Trophoblast cell (in vitro differentiated cells and primary cell): ENCODE measurements around the gene RXFP2.

Source experiments
- DNase-seq, 2 donors: peaks; one replicate each; pipeline ENCODE4 v3.0.0-alpha.2; 2016
- H2AFZ ChIP-seq: 2 replicates; pipeline ENCODE4 v1.6.1; 2013; ENCODE audit warnings: low read length, moderate library complexity, mild to moderate bottlenecking; ENCODE audit not compliant: insufficient read depth, poor library complexity
- H2AK5ac ChIP-seq: 2 replicates; pipeline ENCODE4 v1.6.1; 2013; ENCODE audit warnings: mild to moderate bottlenecking, low read length
- H2BK120ac ChIP-seq: 2 replicates; pipeline ENCODE4 v1.6.1; 2013; ENCODE audit warnings: low read length, mild to moderate bottlenecking, moderate library complexity; ENCODE audit not compliant: insufficient read depth, poor library complexity
- H2BK12ac ChIP-seq: 2 replicates; pipeline ENCODE4 v1.6.1; 2013; ENCODE audit warnings: mild to moderate bottlenecking, low read length, moderate library complexity
- H2BK5ac ChIP-seq: 2 replicates; pipeline ENCODE4 v1.6.1; 2013; ENCODE audit warnings: low read length, low read depth, moderate library complexity, mild to moderate bottlenecking; ENCODE audit not compliant: poor library complexity
- H3K14ac ChIP-seq: 2 replicates; pipeline ENCODE4 v1.6.1; 2013; ENCODE audit warnings: mild to moderate bottlenecking, low read length
- H3K18ac ChIP-seq: 2 replicates; pipeline ENCODE4 v1.6.1; 2013; ENCODE audit warnings: mild to moderate bottlenecking, low read length
- H3K23ac ChIP-seq: 2 replicates; pipeline ENCODE4 v1.6.1; 2013; ENCODE audit warnings: low read length
- H3K27ac ChIP-seq: 2 replicates; pipeline ENCODE4 v1.5.1; 2013; ENCODE audit warnings: low read depth, mild to moderate bottlenecking, inconsistent platforms, low read length, moderate library complexity
- H3K27me3 ChIP-seq: 2 replicates; pipeline ENCODE4 v1.6.1; 2013; ENCODE audit warnings: inconsistent platforms, mild to moderate bottlenecking, low read length, moderate library complexity; ENCODE audit not compliant: insufficient read depth
- H3K36me3 ChIP-seq, 2 experiments: 1 replicate in 1 of 2; 2 replicates in 1 of 2; pipeline ENCODE4 v1.6.1; 2013; ENCODE audit warnings: low read length in 2 of 2, mild to moderate bottlenecking in 2 of 2, moderate library complexity in 1 of 2; ENCODE audit not compliant: insufficient read depth in 2 of 2, control insufficient read depth in 1 of 2
- H3K4ac ChIP-seq: 2 replicates; pipeline ENCODE4 v1.6.1; 2013; ENCODE audit warnings: low read depth, mild to moderate bottlenecking, low read length, moderate library complexity
- H3K4me1 ChIP-seq, 2 experiments: 1 replicate in 1 of 2; 2 replicates in 1 of 2; pipeline ENCODE4 v1.6.1; 2013; ENCODE audit warnings: low read length in 2 of 2, mild to moderate bottlenecking in 2 of 2, moderate library complexity in 1 of 2; ENCODE audit not compliant: insufficient read depth in 2 of 2, control insufficient read depth in 1 of 2
- H3K4me2 ChIP-seq: 2 replicates; pipeline ENCODE4 v1.6.1; 2013; ENCODE audit warnings: inconsistent platforms, mild to moderate bottlenecking, low read length, moderate library complexity
- H3K4me3 ChIP-seq: 2 replicates; pipeline ENCODE4 v1.5.1; 2013; ENCODE audit warnings: mild to moderate bottlenecking, low read depth, low read length, inconsistent platforms
- H3K79me1 ChIP-seq: one replicate; pipeline ENCODE4 v1.6.1; 2013; ENCODE audit warnings: low read length
- H3K79me2 ChIP-seq: 2 replicates; pipeline ENCODE4 v1.6.1; 2013; ENCODE audit warnings: low read length, mild to moderate bottlenecking; ENCODE audit not compliant: control insufficient read depth, insufficient read depth, poor library complexity
- H3K9ac ChIP-seq: 2 replicates; pipeline ENCODE4 v1.6.1; 2013; ENCODE audit warnings: mild to moderate bottlenecking, low read length
- H3K9me3 ChIP-seq: 2 replicates; pipeline ENCODE4 v1.6.1; 2013; ENCODE audit warnings: low read depth, mild to moderate bottlenecking, control low read depth, inconsistent platforms, low read length; ENCODE audit not compliant: insufficient read depth
- H4K12ac ChIP-seq: 2 replicates; pipeline ENCODE4 v1.6.1; 2013; ENCODE audit warnings: low read depth, mild to moderate bottlenecking, low read length, moderate library complexity
- H4K8ac ChIP-seq: 2 replicates; pipeline ENCODE4 v1.6.1; 2013; ENCODE audit warnings: low read depth, mild to moderate bottlenecking, low read length, moderate library complexity
- H4K91ac ChIP-seq: one replicate; pipeline ENCODE4 v1.6.1; 2013; ENCODE audit warnings: low read depth, mild to moderate bottlenecking, low read length, moderate library complexity
- WGBS: extraction: QIAGEN DNeasy Blood & Tissue Kit; methylation state at CpG from one replicate; pipeline ENCODE4 v1.1.7; 2013; ENCODE audit warnings: missing lambda C conversion rate; ENCODE audit not compliant: insufficient read length, insufficient coverage; ENCODE audit errors: extremely low coverage; 5-methylcytosine and 5-hydroxymethylcytosine counted together

Gene RXFP2

DNA sequence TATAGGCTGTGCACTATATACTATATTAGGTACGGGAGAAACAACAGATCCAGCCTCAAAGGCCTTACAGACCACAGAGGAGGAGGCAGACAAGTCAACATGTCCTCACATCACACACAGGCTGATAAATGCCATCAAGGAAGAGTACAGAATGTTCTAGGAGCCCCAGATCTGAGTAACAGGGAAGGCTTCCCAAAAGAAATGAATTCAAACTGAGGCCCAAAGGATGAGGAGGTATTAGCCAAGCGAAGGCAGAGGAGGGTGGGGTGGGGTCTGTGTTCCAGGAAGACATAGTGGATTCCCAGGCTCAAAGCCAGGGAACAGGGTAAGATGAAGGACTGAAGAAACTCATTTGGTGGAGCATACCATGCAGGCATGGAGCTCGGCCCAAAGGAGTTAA, 55.1 kb downstream of the RXFP2 start:
- Histone ChIP-seq H3K36me3 (no peaks in the 10 kb centered on the region), H2BK5ac (no peak overlapping the region), H3K4ac (no peak overlapping the region), H2AFZ (no peak overlapping the region), H3K14ac (no peak overlapping the region), H3K4me2 (no peak overlapping the region), H3K79me2 (no peaks in the 10 kb centered on the region), H2BK120ac (no peak overlapping the region), H4K12ac (no peak overlapping the region), H3K27me3 (no peaks in the 10 kb centered on the region), H3K18ac (no peak overlapping the region), H3K4me1 (no peaks in the 10 kb centered on the region), H3K4me3 (no peak overlapping the region), H3K23ac (no peak overlapping the region), H3K27ac (no peak overlapping the region), H2BK12ac (no peak overlapping the region), H4K91ac (no peak overlapping the region), H3K9me3 (no peaks in the 10 kb centered on the region), H2AK5ac (no peak overlapping the region), H3K9ac (no peak overlapping the region), H4K8ac (no peak overlapping the region), H3K79me1 (no peaks in the 10 kb centered on the region)
- no CpG with 5 or more reads among the region's 3 CpGs for WGBS
- DNase-seq, result no peak

GRCh38 chr13:31797154-31797775, 57.9 kb downstream of the RXFP2 start:
- WGBS, result no CpG with 5 or more reads among the region's 7 CpGs
- H3K23ac ChIP-seq, result no peak overlapping the region

GRCh38 chr13:31798189-31798588, 58.9 kb downstream of the RXFP2 start:
- Histone ChIP-seq H3K79me1 (no peaks in the 10 kb centered on the region), H3K4me3 (no peak overlapping the region), H3K27me3 (no peaks in the 10 kb centered on the region), H2AFZ (no peak overlapping the region), H2BK120ac (no peak overlapping the region), H3K14ac (no peak overlapping the region), H2AK5ac (no peak overlapping the region), H3K4me1 (no peaks in the 10 kb centered on the region), H3K18ac (no peak overlapping the region), H3K36me3 (no peaks in the 10 kb centered on the region), H4K12ac (no peak overlapping the region), H3K4me2 (no peak overlapping the region), H2BK12ac (no peak overlapping the region), H3K27ac (no peak overlapping the region), H4K91ac (no peak overlapping the region), H3K4ac (no peak overlapping the region), H3K9ac (no peak overlapping the region), H3K9me3 (no peaks in the 10 kb centered on the region), H2BK5ac (no peak overlapping the region), H3K23ac (no peak overlapping the region), H3K79me2 (no peaks in the 10 kb centered on the region), H4K8ac (no peak overlapping the region)
- no peak for DNase-seq
- WGBS, result no CpG with 5 or more reads among the region's 4 CpGs

More at GRCh38 chr13:31797154-31797775, 57.9 kb downstream of the RXFP2 start:
- H3K18ac ChIP-seq, result no peak overlapping the region
- no peak overlapping the region for H3K27ac ChIP-seq
- no peak overlapping the region for H2BK12ac ChIP-seq
- no peak overlapping the region for H3K14ac ChIP-seq
- no peak overlapping the region for H4K91ac ChIP-seq
- no peak overlapping the region for H2AFZ ChIP-seq
- DNase-seq, result peak in 1 of 2 donors; percentile 28
- no peaks in the 10 kb centered on the region for H3K79me2 ChIP-seq
- no peaks in the 10 kb centered on the region for H3K36me3 ChIP-seq
- no peak overlapping the region for H4K8ac ChIP-seq
- H3K27me3 ChIP-seq, result no peaks in the 10 kb centered on the region
- no peak overlapping the region for H3K9ac ChIP-seq
- no peak overlapping the region for H2BK120ac ChIP-seq
- no peak overlapping the region for H2BK5ac ChIP-seq
- no peaks in the 10 kb centered on the region for H3K9me3 ChIP-seq
- H3K4ac ChIP-seq, result no peak overlapping the region
- no peak overlapping the region for H3K4me3 ChIP-seq
- H3K79me1 ChIP-seq, result no peaks in the 10 kb centered on the region
- H3K4me2 ChIP-seq, result no peak overlapping the region
- no peak overlapping the region for H4K12ac ChIP-seq
- H2AK5ac ChIP-seq, result no peak overlapping the region
- no peaks in the 10 kb centered on the region for H3K4me1 ChIP-seq

DNA sequence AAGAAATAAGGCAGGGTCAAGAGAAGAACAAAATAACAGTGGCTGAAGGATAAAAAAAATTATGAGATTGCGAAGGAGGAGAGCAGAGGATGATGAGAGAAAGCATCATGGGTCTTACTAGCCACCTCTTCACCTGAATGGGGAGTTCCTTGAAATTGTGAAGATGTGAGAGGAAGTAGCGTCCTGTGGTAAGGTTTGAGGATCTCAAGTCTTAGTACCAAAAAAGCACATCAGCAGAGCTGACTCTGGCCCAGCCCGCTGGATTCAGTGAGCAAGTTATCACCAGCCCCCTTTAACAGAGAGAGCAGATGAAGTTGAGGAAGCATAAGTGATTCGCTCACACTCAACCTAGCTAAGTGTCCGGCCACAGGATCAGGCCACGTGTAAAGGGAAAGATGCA, 61.8 kb downstream of the RXFP2 start:
- no peak overlapping the region for H3K18ac ChIP-seq
- WGBS, result no CpG with 5 or more reads among the region's 6 CpGs
- H3K79me1 ChIP-seq, result no peaks in the 10 kb centered on the region
- no peak overlapping the region for H4K8ac ChIP-seq
- H2BK120ac ChIP-seq, result no peak overlapping the region
- no peak overlapping the region for H4K91ac ChIP-seq
- no peak for DNase-seq
- no peak overlapping the region for H2BK5ac ChIP-seq
- H3K27me3 ChIP-seq, result no peaks in the 10 kb centered on the region
- H3K14ac ChIP-seq, result no peak overlapping the region
- H2AFZ ChIP-seq, result no peak overlapping the region
- H3K9me3 ChIP-seq, result no peaks in the 10 kb centered on the region
- H3K27ac ChIP-seq, result no peak overlapping the region
- H3K9ac ChIP-seq, result no peak overlapping the region
- H3K36me3 ChIP-seq, result no peaks in the 10 kb centered on the region
- H2AK5ac ChIP-seq, result no peak overlapping the region
- no peak overlapping the region for H3K23ac ChIP-seq
- H3K4ac ChIP-seq, result no peak overlapping the region
- no peak overlapping the region for H2BK12ac ChIP-seq
- no peaks in the 10 kb centered on the region for H3K4me1 ChIP-seq
- no peaks in the 10 kb centered on the region for H3K79me2 ChIP-seq
- H3K4me2 ChIP-seq, result no peak overlapping the region
- no peak overlapping the region for H3K4me3 ChIP-seq
- no peak overlapping the region for H4K12ac ChIP-seq
